HG03139 (cell line): ENCODE data around the gene HSPA12B.

Experiments
- ATAC-seq: cut with Tn5 transposase; IDR thresholded peaks from one replicate; pipeline ENCODE4 v1.9.1; 2021; ENCODE audit not compliant: unreplicated experiment

HSPA12B gene

GRCh38 chr20:3732327-3733118 lies at the start of gene HSPA12B:
TSS of gene HSPA12B (plus strand) at chr20:3732685. CDS start at chr20:3738675, 5,990 bp downstream.
- ATAC-seq = no peak

- ATAC-seq = no peak
These were observed 47.1 kb upstream of the HSPA12B start for GRCh38 chr20:3685341-3685740.

- no peak for ATAC-seq
These were observed 46.1 kb upstream of the HSPA12B start for GRCh38 chr20:3686421-3686820.

GRCh38 chr20:3686867-3687321 lies 45.6 kb upstream of the HSPA12B start:
- no peak for ATAC-seq

GRCh38 chr20:3687655-3688054 lies 44.8 kb upstream of the HSPA12B start:
- no peak for ATAC-seq

GRCh38 chr20:3689978-3690377 lies 42.5 kb upstream of the HSPA12B start:
- no peak for ATAC-seq

GRCh38 chr20:3690413-3690812 lies 42.1 kb upstream of the HSPA12B start:
- no peak for ATAC-seq

GRCh38 chr20:3691306-3691705 lies 41.2 kb upstream of the HSPA12B start:
- ATAC-seq = no peak

- no peak for ATAC-seq
These were observed 40.6 kb upstream of the HSPA12B start for GRCh38 chr20:3691897-3692296.

- no peak for ATAC-seq
These were observed 39.7 kb upstream of the HSPA12B start for GRCh38 chr20:3692706-3693294.

- ATAC-seq = no peak
These were observed 39.1 kb upstream of the HSPA12B start for GRCh38 chr20:3693376-3693775.

- ATAC-seq = no peak
These were observed 37.6 kb upstream of the HSPA12B start for GRCh38 chr20:3694864-3695263.

- ATAC-seq = no peak
These were observed 36.3 kb upstream of the HSPA12B start for GRCh38 chr20:3696200-3696599.

- no peak for ATAC-seq
These were observed 35.5 kb upstream of the HSPA12B start for GRCh38 chr20:3696745-3697587.

- no peak for ATAC-seq
These were observed 34.7 kb upstream of the HSPA12B start for GRCh38 chr20:3697588-3698305.

GRCh38 chr20:3698591-3699001 lies 33.9 kb upstream of the HSPA12B start:
- ATAC-seq = no peak

- no peak for ATAC-seq
These were observed 33.4 kb upstream of the HSPA12B start for GRCh38 chr20:3699037-3699436.

GRCh38 chr20:3701061-3701998 lies 31.2 kb upstream of the HSPA12B start:
- ATAC-seq = no peak

- ATAC-seq = no peak
These were observed 29.7 kb upstream of the HSPA12B start for GRCh38 chr20:3702611-3703391.
